ENCODE measurements around the gene ZNF688. TPM values are rescaled to one million over a fixed set of nuclear protein-coding genes. Genes with fewer than 3 reads are reported as not detected.

Gene ZNF688
- total and polyA plus RNA-seq, 2 of the 8 experiments (the other 6 are each of a cell fraction or from before 2014, with no cell fraction given), result 2.7 to 3.5 TPM

- TF ChIP-seq FOSL1 (IDR thresholded peaks at IDR 0.05; ENCODE audit: insufficient read depth, low read depth, low read length) (no peak), RFX5 (IDR thresholded peaks at IDR 0.05; ENCODE audit: borderline replicate concordance, low read depth, low read length) (no peak), TBP (IDR thresholded peaks at IDR 0.05; ENCODE audit: low read depth, low read length) (no peak), MAX (IDR thresholded peaks at IDR 0.05) (0 out of 2 replicates have a peak, but pooled peaks have one; percentile 5), PHF8 (conservative IDR thresholded peaks at IDR 0.05; ENCODE audit: low read depth, low read length) (no peak)
These were observed 43.8 kb downstream of the ZNF688 start (continued) for GRCh38 chr16:30527635-30528178.

Data from H1 (cell line).